GM10847 (cell line): ENCODE measurements around the gene DISP2.

ENCODE experiments used
- POLR2A ChIP-seq: IDR thresholded peaks from 2 replicates; pipeline ENCODE4 v1.6.1; 2011; ENCODE audit not compliant: insufficient read length; ENCODE audit errors: extremely low read depth

Gene DISP2

DNA sequence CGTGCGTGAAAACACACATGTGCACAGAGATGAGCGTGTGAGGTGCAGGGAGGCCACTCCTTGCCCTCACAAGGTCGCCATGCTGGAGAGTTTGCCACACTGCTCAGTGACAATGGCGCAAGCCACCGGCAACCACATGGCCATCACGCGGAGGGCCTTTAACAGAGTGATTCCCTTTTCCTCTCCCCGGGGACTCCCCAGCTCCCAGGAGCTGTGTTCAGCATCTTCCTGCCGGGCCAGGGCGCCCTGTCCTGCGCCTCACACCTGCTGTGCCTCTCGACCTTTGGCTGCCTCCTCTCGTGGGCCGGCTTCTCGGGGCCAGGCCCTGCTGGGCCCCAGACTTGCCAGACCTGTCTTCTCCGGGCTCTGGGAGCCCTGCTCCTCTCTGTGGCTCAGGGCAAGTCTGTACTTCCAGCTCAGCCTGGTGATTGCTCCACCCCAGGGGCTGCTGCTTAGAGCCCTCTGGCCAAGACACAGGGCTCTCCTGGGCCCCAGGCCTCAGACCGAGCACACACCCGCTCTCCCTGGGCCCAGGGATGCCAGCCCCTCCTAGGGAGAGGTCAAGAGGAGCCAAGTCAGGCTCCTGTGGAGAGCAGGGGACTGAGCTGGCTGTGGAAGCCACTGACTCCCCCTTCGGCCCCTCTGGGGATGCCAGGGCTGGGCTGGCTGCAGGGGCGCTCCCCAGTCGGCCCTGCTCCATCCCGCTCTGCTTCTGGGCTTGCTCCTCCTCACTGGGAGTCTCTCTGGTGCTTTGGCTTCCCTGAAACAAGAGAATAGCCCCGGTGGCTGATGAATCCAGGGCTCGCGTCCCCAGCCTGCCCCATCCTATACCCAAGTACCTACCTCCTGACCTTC, 22.9 kb upstream of the DISP2 start:
- no peak for TF ChIP-seq POLR2A

DNA sequence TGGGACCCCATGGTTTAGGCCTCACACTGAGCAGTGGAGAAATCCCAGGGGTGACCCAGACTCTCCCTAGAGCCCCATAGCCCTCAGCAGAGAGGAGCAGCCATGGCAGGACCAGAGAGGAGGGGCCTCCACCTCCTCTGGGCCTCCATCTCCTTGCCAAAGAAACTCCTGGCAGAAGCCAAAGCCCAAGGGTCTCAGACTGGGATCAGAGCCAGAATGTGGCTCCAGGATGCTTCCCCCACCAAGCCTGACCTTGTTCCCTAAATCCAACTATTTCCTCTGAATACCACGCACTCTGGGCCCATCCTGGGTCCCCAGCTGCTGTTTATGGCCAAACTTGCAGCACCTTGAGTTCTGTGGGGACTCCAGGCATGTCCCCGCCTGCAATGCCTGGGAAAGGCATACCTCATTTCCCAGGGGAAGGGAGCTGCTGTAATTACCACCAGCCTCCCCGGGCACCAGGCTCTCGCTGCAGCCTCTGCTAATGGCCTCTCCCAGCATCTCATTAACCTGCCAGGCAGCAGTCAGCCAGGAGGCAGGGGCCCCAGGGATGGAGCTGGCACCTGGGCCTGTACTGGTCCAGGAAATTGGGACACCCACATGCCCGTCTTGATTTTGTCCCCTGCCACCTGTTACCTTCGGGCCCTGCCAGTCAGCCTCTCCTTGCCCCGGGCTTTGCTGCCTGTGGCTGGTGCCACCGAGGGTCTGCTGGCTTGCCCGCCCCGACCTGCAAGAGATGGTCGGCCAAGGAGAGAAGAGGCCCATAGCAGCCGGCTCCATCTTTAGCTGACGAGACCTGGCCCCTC, 21.9 kb upstream of the DISP2 start:
- TF ChIP-seq POLR2A: no peak

DNA sequence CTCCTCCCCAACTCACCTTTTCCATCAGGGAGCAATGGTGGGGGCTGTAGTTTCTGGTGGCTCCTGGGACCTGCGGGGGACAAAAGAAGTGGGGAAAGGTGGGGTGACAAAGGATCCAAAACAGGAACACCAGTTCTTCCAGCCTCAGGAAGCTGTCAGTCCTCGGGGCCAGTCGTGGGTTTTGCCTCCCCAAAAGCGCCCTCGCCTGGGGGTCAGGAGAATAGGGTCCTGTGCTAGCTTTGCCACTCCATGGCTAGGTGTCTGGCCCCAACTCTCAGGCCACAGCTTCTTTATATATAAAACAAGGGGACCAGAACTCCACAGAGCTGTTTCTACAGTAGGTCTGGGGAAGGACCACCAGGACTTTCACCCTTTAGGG, 21.3 kb upstream of the DISP2 start:
- TF ChIP-seq POLR2A: no peak

DNA sequence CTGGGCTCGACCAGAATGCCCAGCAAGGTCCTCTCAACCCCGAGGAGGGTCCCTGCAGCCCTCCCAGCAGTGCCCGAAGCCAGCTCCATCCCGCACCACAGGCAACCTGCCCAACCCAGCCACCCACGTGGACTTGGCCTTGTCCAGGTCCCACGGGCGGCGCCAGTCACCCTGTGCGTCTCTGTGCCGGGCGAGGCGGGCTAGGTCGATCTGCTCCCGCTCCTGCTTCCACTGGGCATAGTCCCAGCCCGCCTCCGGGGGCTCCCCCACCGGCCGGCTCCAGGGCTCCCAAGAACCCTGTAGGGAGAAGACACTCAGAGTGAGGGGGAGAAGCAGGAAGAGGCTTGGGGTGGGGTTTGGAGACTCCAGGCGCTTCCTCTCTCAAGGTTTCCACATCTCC, 20.4 kb upstream of the DISP2 start:
- TF ChIP-seq POLR2A: no peak

DNA sequence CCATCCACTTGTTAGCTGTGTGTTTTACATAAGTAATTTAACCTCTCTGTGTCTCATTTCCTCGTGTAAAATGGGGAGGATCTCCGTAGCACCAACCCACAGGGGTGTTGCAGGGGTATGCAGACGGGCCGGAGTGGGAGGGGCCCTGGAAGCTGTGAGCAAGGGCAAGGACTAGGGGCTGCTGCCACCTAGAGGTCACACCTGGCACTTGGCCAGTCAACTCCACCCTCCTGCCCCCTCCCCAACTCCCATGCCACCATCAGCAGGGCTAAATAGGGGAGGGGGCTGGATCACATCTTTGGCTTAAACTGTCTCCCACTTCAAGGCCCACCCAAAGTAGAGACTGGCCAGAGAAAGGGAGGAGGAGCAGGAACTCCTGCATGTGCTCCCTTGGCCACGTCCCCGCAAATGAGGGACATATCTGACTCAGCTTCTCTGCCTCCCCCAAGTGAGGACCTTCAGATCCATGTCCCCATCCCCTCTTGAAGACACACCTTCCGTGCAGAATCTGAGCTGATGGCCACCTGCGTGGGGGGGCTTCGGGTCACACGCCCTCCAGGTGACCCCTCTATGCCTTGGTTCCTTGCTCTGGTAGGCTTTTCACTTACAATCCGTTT, 19.9 kb upstream of the DISP2 start:
- no peak for TF ChIP-seq POLR2A

DNA sequence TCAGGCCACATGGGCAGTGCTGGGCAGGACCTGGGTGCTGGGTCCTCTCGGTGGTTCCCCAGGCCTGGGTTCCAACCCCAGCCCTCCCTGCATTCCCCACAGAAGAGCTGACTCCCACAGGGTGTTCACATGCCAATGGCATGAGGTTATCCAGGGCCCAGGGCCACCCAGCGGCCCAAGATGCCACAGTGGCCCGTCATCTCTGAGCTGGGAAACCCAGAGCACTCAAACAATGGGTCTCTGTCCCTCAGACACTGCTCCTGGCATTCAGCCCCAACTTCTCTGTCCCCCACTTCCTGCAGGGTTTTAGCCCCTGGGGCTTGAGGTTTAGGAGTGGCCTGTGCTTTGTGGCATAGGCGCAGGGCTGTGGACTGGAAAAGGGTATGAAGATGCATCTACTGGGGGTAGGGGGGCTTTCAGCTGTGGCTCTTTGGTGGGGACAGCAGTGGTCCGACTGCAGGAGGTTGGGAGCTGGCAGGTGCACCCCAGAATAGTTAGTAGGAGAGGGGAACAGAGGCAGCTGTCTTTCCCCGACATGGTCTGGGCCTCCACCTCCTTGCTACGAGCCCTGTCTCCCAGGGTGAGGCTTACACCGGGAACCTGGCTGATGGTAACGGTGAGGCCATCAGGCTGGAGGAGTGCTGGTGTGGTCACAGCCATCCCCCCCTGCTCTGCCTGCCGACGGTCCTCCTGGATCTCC, 18.9 kb upstream of the DISP2 start:
- no peak for TF ChIP-seq POLR2A

DNA sequence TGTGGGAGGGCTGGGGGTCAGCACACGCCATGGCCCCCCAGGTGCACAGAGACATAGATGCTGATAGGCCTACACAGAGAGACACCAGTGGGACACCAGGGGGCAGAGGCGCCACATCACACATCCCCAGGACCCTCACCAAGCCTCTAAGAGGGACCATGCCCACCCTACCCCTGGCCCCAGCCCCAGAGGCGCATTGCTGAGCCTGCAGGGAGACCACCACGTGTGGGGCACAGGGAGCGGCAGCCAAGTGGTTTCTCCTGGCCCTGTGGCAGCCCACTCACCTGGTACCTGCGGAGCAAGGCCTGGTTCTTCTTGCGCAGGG, 18.4 kb upstream of the DISP2 start:
- TF ChIP-seq POLR2A: no peak

DNA sequence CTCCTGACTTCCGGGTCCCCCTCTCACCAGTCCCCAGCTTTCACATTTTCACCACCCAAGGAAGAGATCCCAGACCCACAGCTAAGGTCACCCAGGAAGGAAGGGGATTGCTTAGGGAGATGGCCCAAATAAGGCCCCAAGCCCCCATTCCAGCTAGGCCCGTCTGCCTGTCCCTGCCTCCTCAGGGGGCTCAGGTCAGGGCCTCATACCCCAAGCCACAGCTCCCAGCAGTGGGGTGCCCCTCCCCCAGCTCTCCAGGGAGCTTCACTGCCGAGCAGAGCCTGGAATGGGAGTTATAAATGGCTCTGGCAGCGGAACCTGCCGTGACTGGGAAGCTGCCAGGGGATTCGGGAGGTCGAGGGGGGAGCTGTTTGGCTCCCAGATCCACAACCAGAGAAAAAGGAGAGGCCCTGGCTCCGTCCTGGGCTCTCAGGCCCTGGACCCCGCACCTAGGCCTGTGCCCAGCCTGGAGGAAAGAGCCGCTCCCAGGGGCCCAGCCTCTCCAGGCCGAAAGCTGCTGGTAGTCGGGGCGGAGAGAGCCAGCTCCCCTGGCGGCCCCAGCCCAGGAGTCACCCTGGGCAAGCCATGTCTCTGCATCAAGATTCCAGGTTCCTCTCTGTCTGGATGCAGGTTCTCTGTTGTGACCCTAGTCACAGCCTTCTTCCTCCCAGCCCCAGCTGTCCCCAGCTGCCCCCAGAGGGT, 17.8 kb upstream of the DISP2 start:
- TF ChIP-seq POLR2A: no peak

DNA sequence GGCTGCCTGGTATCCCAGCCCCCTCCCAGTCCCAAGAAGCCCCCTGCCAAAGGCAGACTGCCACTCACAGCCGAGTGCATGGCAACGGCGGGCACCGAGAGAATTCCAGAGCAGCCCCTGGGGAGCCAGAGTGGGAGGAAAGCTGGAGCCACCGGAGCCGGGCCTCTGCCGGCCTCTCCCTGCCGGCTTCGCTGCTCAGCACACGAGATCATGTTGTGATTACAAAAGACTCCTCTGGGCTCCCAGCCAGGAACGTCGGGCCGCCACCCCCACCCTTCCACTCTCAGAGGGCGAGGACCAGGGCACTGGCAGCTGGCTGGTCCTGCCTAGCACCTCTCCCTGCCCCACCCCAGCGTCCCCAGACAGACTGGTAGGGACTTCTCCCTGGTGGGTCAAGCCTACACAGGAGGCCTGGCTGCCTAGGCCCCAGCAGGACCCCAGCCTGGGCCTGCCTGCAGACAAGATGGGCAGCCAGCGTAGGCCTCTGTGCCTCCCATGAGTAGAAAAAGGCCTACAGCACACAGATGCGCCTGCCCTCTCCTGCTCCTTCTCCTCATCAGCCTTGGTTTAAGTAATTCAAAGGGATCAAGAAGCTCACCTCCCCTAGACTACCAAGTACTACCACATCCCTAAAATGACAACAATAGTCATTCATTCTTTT, 17.1 kb upstream of the DISP2 start, which contains the start of gene CCDC9B:
CCDC9B (minus strand) TSS at position 200 of the 661 bp plus-strand sequence; CDS start at position 80, 120 bp downstream.
- no peak for TF ChIP-seq POLR2A

DNA sequence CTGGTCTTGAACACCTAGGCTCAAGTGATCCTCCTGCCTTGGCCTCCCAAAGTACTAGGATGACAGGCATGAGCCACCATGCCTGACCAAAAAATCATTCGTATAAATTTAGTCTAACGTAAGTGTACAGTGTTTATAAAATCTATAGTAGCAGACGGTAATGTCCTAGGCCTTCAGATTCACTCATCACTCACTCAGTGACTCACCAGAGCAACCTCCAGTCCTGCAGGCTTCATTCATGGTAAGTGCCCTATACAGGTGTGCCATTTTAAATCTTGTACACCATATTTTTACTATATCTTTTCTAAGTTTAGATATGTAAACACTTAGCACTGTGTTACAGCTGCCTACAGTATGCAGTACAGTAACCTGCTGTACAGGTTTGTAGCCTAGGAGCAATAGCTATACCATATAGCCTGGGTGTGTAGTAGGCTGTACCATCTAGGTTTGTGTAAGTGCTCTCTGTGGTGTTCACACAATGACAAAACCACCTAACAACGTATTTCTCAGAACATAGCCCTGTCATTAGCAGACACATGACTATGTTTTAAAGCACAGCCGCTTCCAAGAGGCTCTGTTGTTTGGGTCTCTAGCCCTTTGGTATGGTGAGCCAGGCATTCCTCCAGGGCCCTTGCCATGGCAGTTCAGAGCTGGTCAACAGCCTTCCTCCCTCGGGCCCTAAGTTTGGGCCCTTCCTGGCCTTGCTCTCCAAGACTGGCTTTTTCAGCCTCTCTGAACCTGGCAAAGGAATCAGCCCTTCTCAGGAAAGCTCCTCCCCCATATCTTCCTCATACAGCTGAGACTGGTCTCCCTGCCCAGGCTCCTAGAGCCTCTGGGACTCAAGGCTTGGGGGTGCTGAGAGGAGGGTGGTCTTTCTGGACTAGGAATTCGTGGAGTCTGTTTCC, 15.4 kb upstream of the DISP2 start:
- TF ChIP-seq POLR2A: no peak

DNA sequence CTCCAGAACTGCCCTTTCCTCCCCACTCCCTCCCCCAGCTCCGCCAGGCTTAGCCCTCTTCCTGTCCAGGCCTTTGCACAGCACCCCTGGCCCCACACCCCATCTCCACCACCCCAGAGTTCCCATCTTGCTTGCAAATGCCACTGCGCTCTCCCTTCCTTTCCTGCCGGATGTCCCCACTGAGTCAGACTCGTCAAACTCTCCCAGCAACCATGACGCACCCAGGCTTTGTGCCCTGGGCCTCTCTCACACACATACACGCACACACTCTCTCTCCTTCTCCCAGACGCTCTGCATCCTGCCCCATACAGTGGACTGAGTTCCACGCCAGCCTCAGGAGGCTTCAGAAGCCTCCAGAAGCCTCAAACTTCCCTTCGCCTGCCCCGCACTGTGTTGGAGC, 14.5 kb upstream of the DISP2 start:
- no peak for TF ChIP-seq POLR2A

DNA sequence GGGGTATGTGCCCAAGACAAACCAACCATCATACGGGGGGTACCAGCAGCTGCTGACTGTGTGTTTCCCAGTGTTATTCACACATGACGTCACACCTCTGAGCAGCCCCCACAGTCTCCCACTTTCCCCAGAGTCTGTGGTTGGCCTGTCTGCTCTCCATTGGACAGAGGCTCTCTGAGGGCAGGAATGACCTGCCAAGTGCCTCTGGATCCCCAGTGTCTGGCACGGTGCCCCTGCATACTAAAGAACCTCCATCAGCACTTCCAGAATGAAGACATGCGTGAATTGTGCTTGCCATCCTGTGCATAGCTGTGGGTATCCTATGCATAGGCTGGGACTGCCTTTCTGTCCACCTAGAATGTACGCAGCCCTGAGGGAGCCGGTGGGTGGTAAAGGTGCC, 13.8 kb upstream of the DISP2 start:
- no peak for TF ChIP-seq POLR2A

DNA sequence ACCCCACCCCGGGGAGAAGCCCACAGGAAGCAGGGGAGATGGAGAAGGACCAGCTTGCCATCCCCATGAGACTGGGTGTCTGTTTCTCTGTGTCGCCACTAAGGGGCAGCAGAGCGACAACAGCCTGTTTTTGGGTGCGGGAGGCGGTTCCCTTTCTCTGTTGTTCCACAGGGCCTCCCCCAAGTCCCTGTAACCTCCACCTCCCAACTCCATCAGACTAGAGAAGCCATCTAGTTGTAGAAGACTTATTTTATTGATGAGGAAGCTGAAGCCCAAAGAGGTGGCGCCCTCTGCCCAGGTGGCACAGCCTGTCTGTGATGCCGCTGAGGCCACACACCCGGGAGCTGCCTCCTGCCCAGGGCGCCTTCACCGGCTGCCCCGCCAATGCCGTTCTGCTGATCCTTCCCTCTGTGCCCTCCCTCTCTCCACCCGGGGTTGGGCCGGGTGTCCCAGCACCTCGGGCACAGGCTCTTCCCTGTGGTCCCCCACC, 13.3 kb upstream of the DISP2 start:
- TF ChIP-seq POLR2A: no peak

DNA sequence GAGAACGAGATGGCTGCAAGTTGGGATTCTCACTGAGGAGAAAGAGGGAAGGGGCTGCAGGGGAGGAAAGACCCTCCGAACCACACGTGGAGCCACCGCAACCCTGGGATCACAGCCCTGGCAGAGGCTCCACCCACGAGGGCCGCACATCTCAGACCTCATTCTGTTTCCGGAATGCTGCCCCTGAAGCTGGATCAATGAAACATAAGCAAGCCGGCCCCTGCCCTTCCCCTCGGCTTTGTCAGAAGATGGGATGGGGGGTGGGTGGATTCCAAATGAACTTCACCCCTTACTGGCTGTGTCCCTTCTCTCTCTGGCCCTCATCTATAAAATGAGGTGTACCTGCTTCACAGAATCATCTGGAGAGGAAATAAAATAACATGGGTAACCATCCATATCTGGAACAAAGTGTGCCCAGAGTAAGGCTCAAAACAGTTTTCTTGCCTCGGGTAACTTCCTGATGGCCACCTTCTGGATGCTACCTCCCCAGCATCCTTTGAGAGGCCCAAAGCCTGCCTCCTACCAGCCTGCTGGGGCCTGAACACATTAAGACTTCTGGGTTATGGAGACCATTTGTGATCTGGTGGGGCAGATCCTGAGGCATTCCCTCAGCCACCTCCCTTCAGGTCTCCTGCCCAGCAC, 12.7 kb upstream of the DISP2 start:
- no peak for TF ChIP-seq POLR2A
